Measurements from ENCODE around the gene CELF2.

CELF2 gene

DNA sequence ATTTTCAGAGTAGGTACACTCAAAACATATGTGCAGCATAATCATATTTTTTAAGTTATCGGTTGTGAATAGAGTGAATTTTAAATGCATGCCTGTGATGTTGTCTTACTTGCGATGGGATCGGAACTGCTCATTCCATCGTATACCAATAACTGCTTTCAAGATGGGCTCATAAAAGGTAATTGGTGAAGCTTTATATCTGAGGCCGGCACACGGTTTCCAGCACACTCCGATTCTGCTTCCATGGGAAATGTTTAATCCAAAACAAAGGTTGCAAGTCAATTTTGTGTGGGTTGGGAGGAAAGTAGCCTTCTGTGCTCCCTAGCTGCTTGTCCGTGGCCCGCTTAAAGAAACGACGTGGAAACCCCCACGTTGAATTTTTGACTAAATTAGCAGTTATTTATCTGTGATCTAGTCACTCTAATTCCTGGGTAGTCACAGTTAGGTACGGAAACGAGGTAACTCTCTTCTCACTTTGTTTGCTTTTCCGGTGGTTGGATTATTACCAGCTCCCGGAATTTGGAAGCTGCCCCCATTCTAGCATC, 10.1 kb upstream of the CELF2 start:
- Histone ChIP-seq H3K36me3 (ENCODE audit: control insufficient read depth in 2 of 2, insufficient read depth in 1 of 2, low read length in 2 of 2) (no peaks in the 10 kb centered on the region), H3K4me1 (ENCODE audit: control insufficient read depth, insufficient read depth, low read length) (peaks cover 4% of the 10 kb centered on the region; the same call in 1 of the 2 replicates), H3K27ac (ENCODE audit: extremely low read depth, low read depth, low read length) (no peak overlapping the region), H3K9me3 (ENCODE audit: control insufficient read depth, insufficient read depth, low read depth, low read length) (no peaks in the 10 kb centered on the region), H3K4me3 (ENCODE audit: low read depth, low read length) (no peak overlapping the region)
- CTCF ChIA-PET = interaction anchor here (0.7 kb wide), 1 partner anchor 8 kb away, joined by 3 read pairs; no protein-coding TSS in a partner anchor
- POLR2A ChIA-PET = no interaction called here
- TF ChIP-seq ZSCAN23 (tag by site-specific recombination; IDR thresholded peaks at IDR 0.05) (no peak), ZNF843 (tag by site-specific recombination; IDR thresholded peaks at IDR 0.05) (no peak), KLF9 (tag by site-specific recombination; IDR thresholded peaks at IDR 0.05; ENCODE audit: low read depth) (no peak), KLF16 (tag by site-specific recombination; IDR thresholded peaks at IDR 0.05) (no peak), REPIN1 (tag by site-specific recombination; IDR thresholded peaks at IDR 0.05; ENCODE audit: low read depth) (no peak), EGR2 (tag by site-specific recombination; IDR thresholded peaks at IDR 0.05; ENCODE audit: low read depth) (no peak), HOXD13 (CRISPR knock-in tag; IDR thresholded peaks at IDR 0.05; ENCODE audit: borderline replicate concordance) (no peak), KLF1 (tag by site-specific recombination; IDR thresholded peaks at IDR 0.05) (no peak), ZNF549 (tag by site-specific recombination; IDR thresholded peaks at IDR 0.05) (no peak), ZNF404 (tag by site-specific recombination; IDR thresholded peaks at IDR 0.05) (no peak), ZNF37A (tag by site-specific recombination; IDR thresholded peaks at IDR 0.05) (no peak), PRDM1 (tag by site-specific recombination; IDR thresholded peaks at IDR 0.05) (no peak), ZNF747 (tag by site-specific recombination; IDR thresholded peaks at IDR 0.05) (no peak), ZFP41 (tag by site-specific recombination; IDR thresholded peaks at IDR 0.05; ENCODE audit: borderline replicate concordance) (no peak), ZNF621 (tag by site-specific recombination; IDR thresholded peaks at IDR 0.05) (no peak), ZNF558 (tag by site-specific recombination; IDR thresholded peaks at IDR 0.05) (no peak), SCRT1 (tag by site-specific recombination; IDR thresholded peaks at IDR 0.05; ENCODE audit: borderline replicate concordance) (no peak)
- TF ChIP-seq, protein P1, sequence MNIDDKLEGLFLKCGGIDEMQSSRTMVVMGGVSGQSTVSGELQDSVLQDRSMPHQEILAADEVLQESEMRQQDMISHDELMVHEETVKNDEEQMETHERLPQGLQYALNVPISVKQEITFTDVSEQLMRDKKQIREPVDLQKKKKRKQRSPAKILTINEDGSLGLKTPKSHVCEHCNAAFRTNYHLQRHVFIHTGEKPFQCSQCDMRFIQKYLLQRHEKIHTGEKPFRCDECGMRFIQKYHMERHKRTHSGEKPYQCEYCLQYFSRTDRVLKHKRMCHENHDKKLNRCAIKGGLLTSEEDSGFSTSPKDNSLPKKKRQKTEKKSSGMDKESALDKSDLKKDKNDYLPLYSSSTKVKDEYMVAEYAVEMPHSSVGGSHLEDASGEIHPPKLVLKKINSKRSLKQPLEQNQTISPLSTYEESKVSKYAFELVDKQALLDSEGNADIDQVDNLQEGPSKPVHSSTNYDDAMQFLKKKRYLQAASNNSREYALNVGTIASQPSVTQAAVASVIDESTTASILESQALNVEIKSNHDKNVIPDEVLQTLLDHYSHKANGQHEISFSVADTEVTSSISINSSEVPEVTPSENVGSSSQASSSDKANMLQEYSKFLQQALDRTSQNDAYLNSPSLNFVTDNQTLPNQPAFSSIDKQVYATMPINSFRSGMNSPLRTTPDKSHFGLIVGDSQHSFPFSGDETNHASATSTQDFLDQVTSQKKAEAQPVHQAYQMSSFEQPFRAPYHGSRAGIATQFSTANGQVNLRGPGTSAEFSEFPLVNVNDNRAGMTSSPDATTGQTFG (tag by site-specific recombination; IDR thresholded peaks at IDR 0.05; ENCODE audit: borderline replicate concordance) = no peak
- TF ChIP-seq, protein P2, sequence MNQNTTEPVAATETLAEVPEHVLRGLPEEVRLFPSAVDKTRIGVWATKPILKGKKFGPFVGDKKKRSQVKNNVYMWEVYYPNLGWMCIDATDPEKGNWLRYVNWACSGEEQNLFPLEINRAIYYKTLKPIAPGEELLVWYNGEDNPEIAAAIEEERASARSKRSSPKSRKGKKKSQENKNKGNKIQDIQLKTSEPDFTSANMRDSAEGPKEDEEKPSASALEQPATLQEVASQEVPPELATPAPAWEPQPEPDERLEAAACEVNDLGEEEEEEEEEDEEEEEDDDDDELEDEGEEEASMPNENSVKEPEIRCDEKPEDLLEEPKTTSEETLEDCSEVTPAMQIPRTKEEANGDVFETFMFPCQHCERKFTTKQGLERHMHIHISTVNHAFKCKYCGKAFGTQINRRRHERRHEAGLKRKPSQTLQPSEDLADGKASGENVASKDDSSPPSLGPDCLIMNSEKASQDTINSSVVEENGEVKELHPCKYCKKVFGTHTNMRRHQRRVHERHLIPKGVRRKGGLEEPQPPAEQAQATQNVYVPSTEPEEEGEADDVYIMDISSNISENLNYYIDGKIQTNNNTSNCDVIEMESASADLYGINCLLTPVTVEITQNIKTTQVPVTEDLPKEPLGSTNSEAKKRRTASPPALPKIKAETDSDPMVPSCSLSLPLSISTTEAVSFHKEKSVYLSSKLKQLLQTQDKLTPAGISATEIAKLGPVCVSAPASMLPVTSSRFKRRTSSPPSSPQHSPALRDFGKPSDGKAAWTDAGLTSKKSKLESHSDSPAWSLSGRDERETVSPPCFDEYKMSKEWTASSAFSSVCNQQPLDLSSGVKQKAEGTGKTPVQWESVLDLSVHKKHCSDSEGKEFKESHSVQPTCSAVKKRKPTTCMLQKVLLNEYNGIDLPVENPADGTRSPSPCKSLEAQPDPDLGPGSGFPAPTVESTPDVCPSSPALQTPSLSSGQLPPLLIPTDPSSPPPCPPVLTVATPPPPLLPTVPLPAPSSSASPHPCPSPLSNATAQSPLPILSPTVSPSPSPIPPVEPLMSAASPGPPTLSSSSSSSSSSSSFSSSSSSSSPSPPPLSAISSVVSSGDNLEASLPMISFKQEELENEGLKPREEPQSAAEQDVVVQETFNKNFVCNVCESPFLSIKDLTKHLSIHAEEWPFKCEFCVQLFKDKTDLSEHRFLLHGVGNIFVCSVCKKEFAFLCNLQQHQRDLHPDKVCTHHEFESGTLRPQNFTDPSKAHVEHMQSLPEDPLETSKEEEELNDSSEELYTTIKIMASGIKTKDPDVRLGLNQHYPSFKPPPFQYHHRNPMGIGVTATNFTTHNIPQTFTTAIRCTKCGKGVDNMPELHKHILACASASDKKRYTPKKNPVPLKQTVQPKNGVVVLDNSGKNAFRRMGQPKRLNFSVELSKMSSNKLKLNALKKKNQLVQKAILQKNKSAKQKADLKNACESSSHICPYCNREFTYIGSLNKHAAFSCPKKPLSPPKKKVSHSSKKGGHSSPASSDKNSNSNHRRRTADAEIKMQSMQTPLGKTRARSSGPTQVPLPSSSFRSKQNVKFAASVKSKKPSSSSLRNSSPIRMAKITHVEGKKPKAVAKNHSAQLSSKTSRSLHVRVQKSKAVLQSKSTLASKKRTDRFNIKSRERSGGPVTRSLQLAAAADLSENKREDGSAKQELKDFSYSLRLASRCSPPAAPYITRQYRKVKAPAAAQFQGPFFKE (tag by site-specific recombination; IDR thresholded peaks at IDR 0.05; ENCODE audit: borderline replicate concordance) = no peak
- TF ChIP-seq, protein P3, sequence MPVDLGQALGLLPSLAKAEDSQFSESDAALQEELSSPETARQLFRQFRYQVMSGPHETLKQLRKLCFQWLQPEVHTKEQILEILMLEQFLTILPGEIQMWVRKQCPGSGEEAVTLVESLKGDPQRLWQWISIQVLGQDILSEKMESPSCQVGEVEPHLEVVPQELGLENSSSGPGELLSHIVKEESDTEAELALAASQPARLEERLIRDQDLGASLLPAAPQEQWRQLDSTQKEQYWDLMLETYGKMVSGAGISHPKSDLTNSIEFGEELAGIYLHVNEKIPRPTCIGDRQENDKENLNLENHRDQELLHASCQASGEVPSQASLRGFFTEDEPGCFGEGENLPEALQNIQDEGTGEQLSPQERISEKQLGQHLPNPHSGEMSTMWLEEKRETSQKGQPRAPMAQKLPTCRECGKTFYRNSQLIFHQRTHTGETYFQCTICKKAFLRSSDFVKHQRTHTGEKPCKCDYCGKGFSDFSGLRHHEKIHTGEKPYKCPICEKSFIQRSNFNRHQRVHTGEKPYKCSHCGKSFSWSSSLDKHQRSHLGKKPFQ (tag by site-specific recombination; IDR thresholded peaks at IDR 0.05) = no peak
